ENCODE data around the gene TIAM2. TPM values are rescaled to one million over a fixed set of nuclear protein-coding genes. Genes with fewer than 3 reads are reported as not detected.

The TIAM2 gene
- total RNA-seq, 4 donors from 2014 or later, result 4.2 to 12.7 (median 7.5) TPM

- no peak for DNase-seq
- Histone ChIP-seq H3K4me1 (no peaks in the 10 kb centered on the region), H3K27ac (no peak overlapping the region), H3K27me3 (no peaks in the 10 kb centered on the region), H3K9me3 (no peaks in the 10 kb centered on the region), H3K4me3 (no peak overlapping the region), H3K36me3 (no peaks in the 10 kb centered on the region)
- TF ChIP-seq POLR2A (IDR thresholded peaks at IDR 0.05) (no peak), EP300 (IDR thresholded peaks at IDR 0.05; ENCODE audit: low read depth) (no peak), POLR2AphosphoS5 (IDR thresholded peaks at IDR 0.05) (no peak), CTCF (IDR thresholded peaks at IDR 0.05) (no peak)
- intact Hi-C loops (cut with DNase I; ENCODE audit: low total_unique reads), result no loop called here
- WGBS, 2 donors (ENCODE audit: low coverage in 1 of 2), result 78 to 81% methylated on average over 7 of the region's 7 CpGs
- in situ Hi-C loops (cut with MboI; ENCODE audit: low pct_ligation_motif_present in 1 of 4, low pct_unique_long_range_greater_than_20kb in 1 of 4, low sequenced_read_pairs in 3 of 4), result no loop called here
These were observed 112.4 kb downstream of the TIAM2 start for GRCh38 chr6:155107432-155108069.

GRCh38 chr6:155108070-155108820 is 113.1 kb downstream of the TIAM2 start:
- Histone ChIP-seq H3K36me3 (no peaks in the 10 kb centered on the region), H3K4me3 (no peak overlapping the region), H3K4me1 (no peaks in the 10 kb centered on the region), H3K27me3 (no peaks in the 10 kb centered on the region), H3K27ac (no peak overlapping the region), H3K9me3 (no peaks in the 10 kb centered on the region)
- intact Hi-C loops (cut with DNase I; ENCODE audit: low total_unique reads), result no loop called here
- in situ Hi-C loops (cut with MboI; ENCODE audit: low pct_ligation_motif_present in 1 of 4, low pct_unique_long_range_greater_than_20kb in 1 of 4, low sequenced_read_pairs in 3 of 4), result no loop called here
- 80 to 83% methylated on average over 3 to 11 of the region's 11 CpGs for WGBS, 2 donors (ENCODE audit: low coverage in 1 of 2)
- TF ChIP-seq CTCF (IDR thresholded peaks at IDR 0.05) (no peak), POLR2AphosphoS5 (IDR thresholded peaks at IDR 0.05) (no peak), POLR2A (IDR thresholded peaks at IDR 0.05) (no peak), EP300 (IDR thresholded peaks at IDR 0.05; ENCODE audit: low read depth) (no peak)
- DNase-seq, result no peak

GRCh38 chr6:155110721-155111120 is 115.6 kb downstream of the TIAM2 start:
- DNase-seq, result no peak
- Histone ChIP-seq H3K36me3 (no peaks in the 10 kb centered on the region), H3K4me1 (no peaks in the 10 kb centered on the region), H3K27ac (no peak overlapping the region), H3K27me3 (no peaks in the 10 kb centered on the region), H3K4me3 (no peak overlapping the region), H3K9me3 (no peaks in the 10 kb centered on the region)
- no peak for TF ChIP-seq EP300 (IDR thresholded peaks at IDR 0.05; ENCODE audit: low read depth)
- TF ChIP-seq CTCF (IDR thresholded peaks at IDR 0.05), result no peak
- TF ChIP-seq POLR2AphosphoS5 (IDR thresholded peaks at IDR 0.05), result no peak
- TF ChIP-seq POLR2A (IDR thresholded peaks at IDR 0.05), result no peak
- WGBS, 2 donors (ENCODE audit: low coverage in 1 of 2), result 87 to 93% methylated on average over 2 of the region's 2 CpGs
- intact Hi-C loops (cut with DNase I; ENCODE audit: low total_unique reads) (no loop called here), in situ Hi-C loops (cut with MboI; ENCODE audit: low pct_ligation_motif_present in 1 of 4, low pct_unique_long_range_greater_than_20kb in 1 of 4, low sequenced_read_pairs in 3 of 4) (no loop called here)

GRCh38 chr6:155112757-155113156 is 117.6 kb downstream of the TIAM2 start:
- H3K27me3 ChIP-seq, result no peaks in the 10 kb centered on the region
- 93 to 94% methylated on average over 3 to 7 of the region's 7 CpGs for WGBS, 2 donors (ENCODE audit: low coverage in 1 of 2)
- H3K27ac ChIP-seq, result no peak overlapping the region
- H3K36me3 ChIP-seq, result no peaks in the 10 kb centered on the region
- no peak overlapping the region for H3K4me3 ChIP-seq
- TF ChIP-seq POLR2A (IDR thresholded peaks at IDR 0.05), result no peak
- TF ChIP-seq POLR2AphosphoS5 (IDR thresholded peaks at IDR 0.05), result no peak
- TF ChIP-seq EP300 (IDR thresholded peaks at IDR 0.05; ENCODE audit: low read depth), result no peak
- H3K9me3 ChIP-seq, result no peaks in the 10 kb centered on the region
- no peaks in the 10 kb centered on the region for H3K4me1 ChIP-seq
- in situ Hi-C loops (cut with MboI; ENCODE audit: low pct_ligation_motif_present in 1 of 4, low pct_unique_long_range_greater_than_20kb in 1 of 4, low sequenced_read_pairs in 3 of 4) (no loop called here), intact Hi-C loops (cut with DNase I; ENCODE audit: low total_unique reads) (no loop called here)
- no peak for DNase-seq

Data from transverse colon (tissue), 4 donors.